ENCODE data around the gene MATN1. TPM values are rescaled to one million over a fixed set of nuclear protein-coding genes. Genes with fewer than 3 reads are reported as not detected.

Gene MATN1
- polyA plus RNA-seq, 2 of the 4 experiments (the other 2 are of a cell fraction) = 0.05 to 0.17 TPM

DNA sequence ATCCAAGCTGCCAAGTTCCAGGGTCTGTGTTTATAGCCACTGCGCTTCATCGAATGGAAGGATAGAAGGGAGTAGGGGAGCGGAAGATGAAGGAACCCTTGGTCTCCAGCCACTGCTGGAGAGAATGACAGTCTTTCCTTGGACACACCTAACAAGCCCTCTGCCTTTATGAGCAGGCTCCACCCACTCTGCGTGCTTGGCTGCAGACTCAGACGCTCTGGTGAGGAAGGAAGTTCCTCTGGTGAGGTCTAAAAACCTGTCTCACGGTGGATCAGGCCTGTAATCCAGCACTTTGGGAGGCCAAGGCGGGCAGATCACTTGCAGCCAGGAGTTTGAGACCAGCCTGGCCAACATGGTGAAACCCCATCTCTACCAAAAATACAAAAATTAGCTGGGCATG is 55.4 kb downstream of the MATN1 start:
- Histone ChIP-seq H3K27ac (no peak overlapping the region), H3K4me3 (no peak overlapping the region), H3K4me1 (no peaks in the 10 kb centered on the region), H3K9me3 (peaks cover 2% of the 10 kb centered on the region; the same call in 1 of the 3 replicates), H3K4me2 (no peak overlapping the region)
- POLR2A ChIA-PET = no interaction called here
- FAIRE-seq (no peak), DNase-seq (ENCODE audit: low read depth in 1 of 2, low spot score in 1 of 2) (no peak), ATAC-seq (no peak)
- no peak for TF ChIP-seq TP53 (CRISPR knock-in tag; IDR thresholded peaks at IDR 0.05)
- CTCF ChIA-PET = no interaction called here
- WGBS (ENCODE audit: missing lambda C conversion rate) = 55% methylated on average over 7 of the region's 7 CpGs

DNA sequence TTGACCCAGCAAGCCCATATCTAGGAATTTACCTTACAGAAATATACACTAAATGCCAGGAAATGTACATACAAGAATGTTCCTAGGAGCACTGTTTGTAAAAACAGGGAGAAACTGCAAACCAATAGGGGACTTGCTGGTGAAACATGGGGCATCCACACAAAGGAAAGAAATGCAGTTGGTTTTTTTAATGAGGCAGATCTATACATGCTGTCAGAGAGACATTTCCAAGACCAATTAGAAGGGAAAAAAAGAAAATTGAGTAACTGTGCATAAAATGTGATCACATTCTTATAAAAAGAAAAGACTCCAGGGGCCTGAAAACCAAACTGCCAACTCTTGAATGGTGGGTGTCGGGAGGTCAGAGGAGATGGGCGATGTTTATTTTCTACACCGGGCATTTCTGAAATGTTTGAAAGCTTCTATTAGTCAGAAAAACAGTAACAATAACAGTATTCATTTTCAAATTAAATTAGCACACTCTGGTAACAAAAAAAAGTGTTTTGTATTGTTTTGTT is 56.6 kb downstream of the MATN1 start:
- POLR2A ChIA-PET = no interaction called here
- no peak overlapping the region for H3K4me3 ChIP-seq
- ATAC-seq (no peak), DNase-seq (ENCODE audit: low read depth in 1 of 2, low spot score in 1 of 2) (no peak), FAIRE-seq (no peak)
- CTCF ChIA-PET = interaction anchor here (0.7 to 0.8 kb wide), 2 partner anchors 8 to 1413 kb away, joined by 3 read pairs; no protein-coding TSS in a partner anchor
- H3K4me2 ChIP-seq = no peak overlapping the region
- no peak overlapping the region for H3K27ac ChIP-seq
- WGBS (ENCODE audit: missing lambda C conversion rate) = 76% methylated on average over 3 of the region's 3 CpGs
- H3K9me3 ChIP-seq = no peaks in the 10 kb centered on the region
- TF ChIP-seq CBX2 (IDR thresholded peaks at IDR 0.05; ENCODE audit: borderline replicate concordance, low read depth) = no peak
- TF ChIP-seq CHD4 (IDR thresholded peaks at IDR 0.05; ENCODE audit: borderline replicate concordance) = no peak
- TF ChIP-seq, protein P1, sequence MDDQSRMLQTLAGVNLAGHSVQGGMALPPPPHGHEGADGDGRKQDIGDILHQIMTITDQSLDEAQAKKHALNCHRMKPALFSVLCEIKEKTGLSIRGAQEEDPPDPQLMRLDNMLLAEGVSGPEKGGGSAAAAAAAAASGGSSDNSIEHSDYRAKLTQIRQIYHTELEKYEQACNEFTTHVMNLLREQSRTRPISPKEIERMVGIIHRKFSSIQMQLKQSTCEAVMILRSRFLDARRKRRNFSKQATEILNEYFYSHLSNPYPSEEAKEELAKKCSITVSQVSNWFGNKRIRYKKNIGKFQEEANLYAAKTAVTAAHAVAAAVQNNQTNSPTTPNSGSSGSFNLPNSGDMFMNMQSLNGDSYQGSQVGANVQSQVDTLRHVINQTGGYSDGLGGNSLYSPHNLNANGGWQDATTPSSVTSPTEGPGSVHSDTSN (IDR thresholded peaks at IDR 0.05) = no peak
- TF ChIP-seq JUNB (IDR thresholded peaks at IDR 0.05) = no peak
- TF ChIP-seq, protein P2, sequence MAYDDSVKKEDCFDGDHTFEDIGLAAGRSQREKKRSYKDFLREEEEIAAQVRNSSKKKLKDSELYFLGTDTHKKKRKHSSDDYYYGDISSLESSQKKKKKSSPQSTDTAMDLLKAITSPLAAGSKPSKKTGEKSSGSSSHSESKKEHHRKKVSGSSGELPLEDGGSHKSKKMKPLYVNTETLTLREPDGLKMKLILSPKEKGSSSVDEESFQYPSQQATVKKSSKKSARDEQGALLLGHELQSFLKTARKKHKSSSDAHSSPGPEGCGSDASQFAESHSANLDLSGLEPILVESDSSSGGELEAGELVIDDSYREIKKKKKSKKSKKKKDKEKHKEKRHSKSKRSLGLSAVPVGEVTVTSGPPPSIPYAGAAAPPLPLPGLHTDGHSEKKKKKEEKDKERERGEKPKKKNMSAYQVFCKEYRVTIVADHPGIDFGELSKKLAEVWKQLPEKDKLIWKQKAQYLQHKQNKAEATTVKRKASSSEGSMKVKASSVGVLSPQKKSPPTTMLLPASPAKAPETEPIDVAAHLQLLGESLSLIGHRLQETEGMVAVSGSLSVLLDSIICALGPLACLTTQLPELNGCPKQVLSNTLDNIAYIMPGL (CRISPR knock-in tag; IDR thresholded peaks at IDR 0.05; ENCODE audit: borderline replicate concordance) = no peak
- TF ChIP-seq, protein P3, sequence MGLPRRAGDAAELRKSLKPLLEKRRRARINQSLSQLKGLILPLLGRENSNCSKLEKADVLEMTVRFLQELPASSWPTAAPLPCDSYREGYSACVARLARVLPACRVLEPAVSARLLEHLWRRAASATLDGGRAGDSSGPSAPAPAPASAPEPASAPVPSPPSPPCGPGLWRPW (IDR thresholded peaks at IDR 0.05) = no peak
- TF ChIP-seq POLR2A (IDR thresholded peaks at IDR 0.05; ENCODE audit: low read length) = no peak
- TF ChIP-seq, protein P4, sequence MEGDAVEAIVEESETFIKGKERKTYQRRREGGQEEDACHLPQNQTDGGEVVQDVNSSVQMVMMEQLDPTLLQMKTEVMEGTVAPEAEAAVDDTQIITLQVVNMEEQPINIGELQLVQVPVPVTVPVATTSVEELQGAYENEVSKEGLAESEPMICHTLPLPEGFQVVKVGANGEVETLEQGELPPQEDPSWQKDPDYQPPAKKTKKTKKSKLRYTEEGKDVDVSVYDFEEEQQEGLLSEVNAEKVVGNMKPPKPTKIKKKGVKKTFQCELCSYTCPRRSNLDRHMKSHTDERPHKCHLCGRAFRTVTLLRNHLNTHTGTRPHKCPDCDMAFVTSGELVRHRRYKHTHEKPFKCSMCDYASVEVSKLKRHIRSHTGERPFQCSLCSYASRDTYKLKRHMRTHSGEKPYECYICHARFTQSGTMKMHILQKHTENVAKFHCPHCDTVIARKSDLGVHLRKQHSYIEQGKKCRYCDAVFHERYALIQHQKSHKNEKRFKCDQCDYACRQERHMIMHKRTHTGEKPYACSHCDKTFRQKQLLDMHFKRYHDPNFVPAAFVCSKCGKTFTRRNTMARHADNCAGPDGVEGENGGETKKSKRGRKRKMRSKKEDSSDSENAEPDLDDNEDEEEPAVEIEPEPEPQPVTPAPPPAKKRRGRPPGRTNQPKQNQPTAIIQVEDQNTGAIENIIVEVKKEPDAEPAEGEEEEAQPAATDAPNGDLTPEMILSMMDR (IDR thresholded peaks at IDR 0.05) = no peak
- no peak for TF ChIP-seq RARB (CRISPR knock-in tag; IDR thresholded peaks at IDR 0.05)
- no peak for TF ChIP-seq FOXS1 (CRISPR knock-in tag; IDR thresholded peaks at IDR 0.05)
- no peak for TF ChIP-seq SREBF2 (IDR thresholded peaks at IDR 0.05)
- no peak for TF ChIP-seq NFE2L2 (conservative IDR thresholded peaks at IDR 0.05; ENCODE audit: low read length)
- no peak for TF ChIP-seq EP300 (IDR thresholded peaks at IDR 0.05)
- TF ChIP-seq BHLHE40 (IDR thresholded peaks at IDR 0.05; ENCODE audit: low read depth, low read length) = no peak
- TF ChIP-seq HOXB13 (CRISPR knock-in tag; IDR thresholded peaks at IDR 0.05; ENCODE audit: low read depth) = no peak
- no peak for TF ChIP-seq RNF2 (IDR thresholded peaks at IDR 0.05; ENCODE audit: borderline replicate concordance, low read depth)
- no peak for TF ChIP-seq MYC (IDR thresholded peaks at IDR 0.05; ENCODE audit: borderline replicate concordance, low read length)
- TF ChIP-seq GATA3 (IDR thresholded peaks at IDR 0.05; ENCODE audit: borderline replicate concordance) = no peak
- no peak for TF ChIP-seq POLR2AphosphoS2 (conservative IDR thresholded peaks at IDR 0.05; ENCODE audit: low read length)
- no peak for TF ChIP-seq FOSL2 (IDR thresholded peaks at IDR 0.05)
- TF ChIP-seq FOSL2 (CRISPR knock-in tag; IDR thresholded peaks at IDR 0.05) = no peak
- H3K4me1 ChIP-seq = no peaks in the 10 kb centered on the region
